GM19043 (cell line): ENCODE measurements around the gene NR2C2AP.
"Not testable (repeated sequence)": the region's sequence is repeated elsewhere in the genome, so short reads cannot be mapped to it uniquely, and the experiment has no call there.

Source experiments
- ATAC-seq: cut with Tn5 transposase; IDR thresholded peaks from one replicate; pipeline ENCODE4 v1.9.1; 2021; ENCODE audit warnings: low read depth; ENCODE audit not compliant: unreplicated experiment

Gene NR2C2AP

DNA sequence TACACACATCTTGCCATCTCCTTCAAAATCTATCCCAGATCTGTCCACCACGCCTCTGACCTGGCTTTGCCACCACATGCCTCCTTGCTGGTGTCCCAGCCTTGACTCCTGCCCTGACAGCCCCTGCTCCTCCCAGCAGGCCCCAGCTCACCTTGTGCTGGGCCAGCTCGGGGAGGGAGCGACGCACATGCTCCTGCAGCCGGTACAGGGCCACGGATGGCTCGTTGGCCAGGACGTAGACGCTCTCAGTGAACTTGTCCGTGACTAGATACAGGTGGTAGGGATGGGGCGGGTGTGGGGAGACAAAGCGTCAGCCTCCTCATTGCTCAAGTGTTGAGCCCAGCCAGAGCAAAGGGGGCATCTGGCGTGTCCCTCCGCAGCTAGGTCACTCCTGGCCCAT is 16.5 kb downstream of the NR2C2AP start:
- no peak for ATAC-seq

DNA sequence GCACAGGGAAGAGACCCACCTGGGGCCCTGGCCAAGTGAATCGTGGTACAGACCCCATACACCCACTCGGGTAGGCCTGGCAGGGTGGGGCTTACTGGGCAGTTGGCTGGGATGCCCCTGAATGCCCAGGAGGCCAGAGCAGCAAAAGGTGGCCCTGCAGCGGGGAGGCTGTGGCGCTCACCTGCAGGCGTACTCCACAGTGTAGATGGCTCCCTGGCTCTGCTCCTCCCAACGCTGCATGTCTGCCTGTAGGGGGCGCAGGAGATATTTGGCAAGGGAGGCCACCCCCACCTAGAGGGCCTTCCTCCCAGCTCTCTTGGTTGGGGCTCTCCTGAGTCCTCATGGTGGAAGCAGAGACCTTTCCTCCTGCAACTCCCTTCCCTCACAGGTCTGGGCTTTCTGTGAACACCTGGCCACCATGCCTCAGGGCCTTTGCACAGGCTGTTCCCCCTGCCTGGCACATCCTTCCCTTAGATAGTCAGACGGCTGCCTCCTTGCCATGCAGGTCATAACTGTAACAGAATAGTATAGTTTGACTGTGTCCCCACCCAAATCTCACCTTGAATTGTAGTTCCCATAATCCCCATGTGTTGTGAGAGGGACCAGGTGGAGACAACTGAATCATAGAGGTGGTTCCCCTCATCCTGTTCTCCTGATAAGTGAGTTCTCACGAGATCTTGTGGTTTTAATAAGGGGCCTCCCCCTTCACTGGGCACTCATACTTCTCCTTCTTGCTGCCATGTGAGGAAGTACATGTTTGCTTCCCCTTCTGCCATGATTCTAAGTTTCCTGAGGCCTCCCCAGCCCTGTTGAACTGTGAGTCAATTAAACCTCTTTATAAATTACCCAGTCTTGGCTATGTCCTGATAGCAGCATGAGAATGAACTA is 17.1 kb downstream of the NR2C2AP start:
- ATAC-seq = no peak

DNA sequence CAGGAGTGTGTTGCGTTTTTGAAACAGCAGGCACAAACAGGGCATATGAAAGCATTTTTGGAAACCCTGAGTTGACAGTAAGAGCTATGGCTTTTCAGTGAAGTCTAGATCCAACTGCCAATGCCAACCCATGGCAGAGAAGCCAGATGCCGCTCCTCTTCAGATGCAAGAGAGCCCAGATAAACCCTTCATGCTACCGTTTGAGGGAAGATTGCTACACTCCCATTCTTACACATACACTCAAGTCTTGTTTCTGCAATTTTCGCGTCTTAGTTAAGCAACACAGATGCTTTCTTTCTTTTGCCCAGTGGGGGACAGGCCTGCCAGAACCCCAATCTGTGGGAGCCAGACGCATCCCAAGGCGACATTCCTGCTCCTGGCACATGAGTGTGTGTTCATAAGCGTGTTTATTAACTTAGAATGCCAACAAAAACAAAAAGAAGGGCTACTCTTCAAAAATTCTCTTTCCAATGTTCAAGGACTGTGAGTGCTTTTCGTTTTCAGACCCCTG is 21.7 kb downstream of the NR2C2AP start:
- ATAC-seq = no peak

DNA sequence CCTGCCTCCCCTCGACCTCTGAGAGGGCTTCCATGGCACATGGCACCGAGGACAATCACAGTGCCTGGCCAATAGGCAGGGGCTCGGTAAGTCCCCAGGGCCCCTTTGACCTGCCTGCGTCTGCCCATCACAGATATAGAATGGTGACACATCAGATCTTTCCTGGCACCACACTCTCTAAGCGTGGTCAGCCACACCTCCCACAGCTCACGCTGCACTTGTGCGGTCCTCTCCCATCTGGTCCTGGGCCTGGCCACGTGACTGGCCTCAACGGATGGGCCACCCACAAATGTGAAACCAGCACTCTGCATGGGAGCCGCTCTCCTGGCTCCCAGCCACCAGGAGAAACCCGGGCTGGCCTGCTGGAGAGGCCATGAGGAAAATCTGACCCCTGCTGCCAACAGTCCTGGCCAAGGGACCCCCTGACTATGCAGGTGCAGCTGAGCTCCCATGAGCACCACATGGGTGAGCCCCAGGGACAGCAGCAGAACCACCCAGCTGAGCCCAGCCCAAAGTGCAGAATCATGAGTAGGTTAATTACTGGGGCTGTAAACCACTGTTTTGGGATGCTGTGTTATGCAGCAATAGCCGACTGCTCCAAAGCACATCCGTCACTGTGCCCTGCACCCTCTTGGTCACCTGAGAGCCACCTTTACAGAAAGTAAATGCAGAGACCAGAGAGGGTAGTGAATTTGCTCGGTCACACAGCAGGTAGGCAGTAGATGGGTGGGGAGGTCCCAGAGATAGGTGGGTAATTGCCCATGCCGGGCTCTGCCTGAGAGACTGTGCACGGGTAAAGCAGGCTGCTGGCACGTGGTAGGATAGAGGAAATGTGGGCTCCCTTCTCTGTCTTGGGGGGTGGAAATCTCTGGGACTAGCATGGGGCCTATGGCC is 23.4 kb downstream of the NR2C2AP start:
- ATAC-seq = no peak

DNA sequence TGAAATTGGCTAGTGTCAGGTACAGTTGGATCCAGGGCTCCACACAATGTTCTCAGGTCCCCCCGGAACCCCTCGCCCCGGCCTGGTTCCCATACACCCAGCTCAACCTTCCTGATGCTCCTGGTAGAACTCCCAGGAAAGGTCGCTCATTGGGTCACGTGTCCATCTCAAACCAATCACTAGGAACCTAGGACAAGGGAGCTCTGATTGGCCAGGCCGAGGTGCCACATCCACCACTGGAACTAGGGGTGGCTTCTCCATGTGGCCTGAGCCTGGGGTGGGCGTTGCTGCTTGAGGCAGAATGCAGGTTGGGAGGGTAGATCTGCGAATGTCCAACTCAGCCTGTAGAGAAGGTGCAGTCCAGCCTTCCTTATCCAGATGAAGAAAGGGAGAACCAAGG is 26.3 kb downstream of the NR2C2AP start:
- no peak for ATAC-seq

DNA sequence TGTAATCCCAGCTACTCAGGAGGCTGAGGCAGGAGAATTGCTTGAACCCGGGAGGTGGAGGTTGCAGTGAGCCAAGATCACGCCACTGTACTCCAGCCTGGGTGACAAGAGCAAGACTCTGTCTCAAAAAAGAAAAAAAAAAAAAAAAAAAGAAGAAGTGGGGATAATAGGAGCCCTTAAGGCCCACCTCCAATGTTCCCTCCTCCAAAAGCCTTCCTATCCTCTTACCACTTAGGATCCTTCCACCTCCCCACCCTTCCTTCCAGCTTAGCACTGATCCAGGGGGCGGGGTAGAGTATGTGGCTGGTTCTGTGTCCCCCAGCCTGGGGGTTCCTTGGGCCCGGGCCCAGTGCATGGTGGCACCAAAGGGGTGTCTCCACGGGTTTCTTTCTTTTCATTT is 30.0 kb downstream of the NR2C2AP start:
- ATAC-seq = not testable (repeated sequence)

DNA sequence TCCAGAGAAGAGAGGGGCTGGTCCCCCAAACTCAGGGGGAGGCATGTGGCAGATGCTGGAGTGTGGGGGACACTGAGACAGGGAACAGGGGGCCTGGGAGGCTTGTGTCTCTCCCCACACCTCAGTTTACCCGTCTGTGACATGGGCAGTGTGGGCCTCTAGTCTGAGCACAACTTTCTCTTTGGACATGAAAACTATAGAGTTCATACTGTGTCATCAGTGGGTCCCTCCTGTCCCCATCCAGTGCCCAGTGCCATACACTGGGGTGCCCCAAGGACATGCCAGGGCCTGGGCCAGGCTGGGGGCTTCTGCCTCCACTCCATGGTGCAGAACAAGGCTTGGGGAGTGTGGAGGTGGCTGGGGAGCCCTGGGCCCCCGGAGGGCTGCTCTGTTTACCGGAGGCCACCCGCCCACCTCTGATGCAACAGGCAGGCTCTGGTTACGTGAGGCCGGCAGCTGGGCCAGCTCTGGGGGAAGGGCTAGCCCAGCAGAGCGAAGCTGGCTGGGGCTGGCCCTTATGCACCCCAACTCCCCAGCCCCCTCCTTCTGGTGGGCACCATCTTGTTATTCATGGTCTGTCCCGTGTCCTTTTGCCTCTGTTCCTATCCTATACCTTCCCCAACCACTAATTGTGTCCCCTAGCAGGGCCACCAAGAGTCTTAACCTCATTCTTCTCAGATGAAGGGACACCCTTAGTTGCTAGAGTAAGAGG is 31.2 kb downstream of the NR2C2AP start:
- no peak for ATAC-seq

DNA sequence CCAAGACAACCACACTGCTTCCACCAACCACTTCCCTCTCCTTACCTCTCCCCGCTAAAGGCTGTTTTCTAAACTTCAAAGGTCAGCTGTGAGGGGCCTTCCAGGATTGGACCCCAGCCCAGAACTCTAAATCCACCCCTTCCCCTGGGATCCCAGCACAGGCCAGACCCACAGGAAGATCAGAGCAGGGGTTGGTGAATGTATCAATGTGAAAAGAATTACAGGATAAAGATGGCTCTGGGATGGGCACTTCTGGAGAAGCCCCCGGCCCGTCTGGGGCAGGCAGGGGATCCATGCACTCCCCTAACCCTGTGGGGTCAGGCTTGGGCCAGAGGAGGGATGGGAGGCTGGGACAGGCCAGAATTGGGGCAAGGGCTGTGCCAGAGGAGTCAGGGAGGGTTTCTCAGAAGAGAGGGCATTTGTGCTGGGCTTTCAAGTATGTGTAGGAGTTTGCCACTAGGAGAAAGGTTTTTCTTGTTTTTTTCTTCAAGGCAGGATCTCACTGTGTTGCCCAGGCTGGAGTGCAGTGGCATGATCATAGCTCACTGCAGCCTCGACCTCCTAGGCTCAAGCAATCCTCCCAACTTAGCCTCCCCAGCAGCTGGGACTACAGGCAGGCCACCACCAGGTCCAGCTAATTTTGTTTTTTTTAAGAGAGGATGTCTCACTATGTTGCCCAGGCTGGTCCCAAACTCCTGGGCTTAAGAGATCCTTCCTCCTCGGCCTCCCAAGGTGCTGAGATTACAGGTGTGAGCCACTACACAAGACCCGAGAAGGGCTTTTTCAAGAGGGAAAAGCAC is 32.1 kb downstream of the NR2C2AP start:
- no peak for ATAC-seq

DNA sequence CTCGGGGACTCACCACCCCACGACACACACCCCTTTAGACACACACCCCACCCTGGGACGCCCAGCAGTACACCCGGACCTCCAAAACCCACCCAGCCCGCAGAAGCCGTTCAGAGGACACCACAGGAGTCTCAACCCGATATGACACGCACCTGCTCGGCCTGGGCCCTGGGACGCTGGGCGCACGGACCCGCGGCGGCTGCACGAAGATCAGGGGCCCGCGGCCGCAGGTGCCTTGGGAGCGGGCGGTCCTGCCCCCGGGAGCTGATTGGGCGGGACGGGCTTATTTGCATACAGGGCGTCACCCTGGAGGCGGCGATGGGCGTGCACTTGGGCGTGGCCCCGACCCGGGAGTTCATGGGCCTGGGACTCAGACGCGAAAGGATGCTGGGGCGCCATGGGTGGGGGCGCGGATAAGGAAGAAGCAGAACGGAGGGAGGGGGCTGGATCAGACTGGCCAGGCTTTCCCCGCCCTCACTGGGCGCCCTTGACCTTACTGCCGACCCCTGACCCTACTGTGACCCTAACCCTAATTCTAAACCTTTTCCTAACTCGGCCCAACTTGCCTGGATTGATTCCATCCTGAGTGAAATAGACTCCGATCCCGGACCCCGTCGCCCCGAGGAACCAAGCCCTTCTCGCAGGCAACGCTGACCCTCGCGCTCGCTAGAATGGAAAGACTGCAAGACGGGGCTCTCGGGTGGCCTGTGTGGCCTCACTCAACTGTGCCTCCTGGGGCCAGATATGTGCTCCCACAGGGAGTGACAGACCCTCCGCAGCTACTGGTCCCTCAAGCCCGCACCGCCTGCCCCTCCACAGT is 33.0 kb downstream of the NR2C2AP start, which contains the start of gene MEF2B:
MEF2B (minus strand) TSS at position 211 of the 820 bp plus-strand sequence. CDS start 19,528 bp downstream, outside the sequence.
- peak; percentile 85 for ATAC-seq

DNA sequence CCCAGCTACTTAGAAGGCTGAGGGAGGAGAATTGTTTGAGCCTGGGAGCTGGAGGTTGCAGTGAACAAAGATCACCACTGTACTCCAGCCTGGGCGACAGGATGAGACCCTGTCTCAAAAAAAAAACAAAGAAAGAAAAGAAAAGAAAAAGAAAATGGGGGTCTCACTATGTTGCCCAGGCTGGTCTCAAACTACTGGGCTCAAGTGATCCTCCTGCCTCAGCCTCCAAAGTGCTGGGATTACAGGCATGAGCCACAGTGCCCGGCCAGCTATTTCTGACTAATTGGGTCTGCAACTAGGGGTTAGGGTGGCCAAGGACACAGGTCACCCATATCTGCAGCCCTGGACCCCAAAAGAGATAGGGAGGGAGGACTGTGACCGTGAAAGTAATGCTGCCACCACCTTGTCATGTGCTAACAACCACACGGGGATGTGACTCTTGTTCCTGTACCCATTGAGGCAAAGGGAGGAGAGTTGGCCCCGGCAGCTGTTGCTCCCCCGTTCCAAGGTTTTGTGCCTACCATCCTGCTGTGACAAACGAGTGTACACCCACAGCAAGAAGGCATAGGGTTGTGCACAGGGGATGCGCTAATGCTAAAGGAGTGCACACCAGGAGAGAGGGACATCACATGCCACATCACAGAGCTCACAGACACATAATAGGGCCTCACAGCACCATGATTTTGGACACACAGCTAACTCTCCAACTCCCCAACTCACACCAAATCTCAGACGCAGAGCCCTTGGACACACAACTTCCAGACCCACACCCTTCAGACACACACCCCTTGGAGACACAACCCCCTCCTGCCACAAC is 33.8 kb downstream of the NR2C2AP start:
- ATAC-seq = no peak

DNA sequence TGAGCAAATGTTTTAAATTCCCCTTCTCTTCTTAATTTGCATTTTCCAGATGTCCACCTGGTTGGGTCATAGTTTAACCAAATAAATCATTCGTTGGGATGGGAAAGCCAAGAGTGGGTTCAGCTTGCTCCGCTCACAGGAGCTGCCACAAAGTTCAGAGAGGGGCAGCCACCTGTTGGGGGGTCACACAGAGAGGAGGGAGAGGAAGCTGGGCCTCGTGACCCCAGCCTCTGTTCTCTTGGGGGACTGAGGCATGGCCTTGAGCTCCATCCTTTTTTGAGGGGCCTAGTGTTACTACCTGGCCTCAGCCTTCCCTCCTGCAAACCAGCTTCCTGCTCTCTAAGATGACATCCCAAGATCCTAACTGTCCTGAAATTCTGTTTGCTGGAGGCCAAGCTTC is 35.6 kb downstream of the NR2C2AP start:
- ATAC-seq = no peak

DNA sequence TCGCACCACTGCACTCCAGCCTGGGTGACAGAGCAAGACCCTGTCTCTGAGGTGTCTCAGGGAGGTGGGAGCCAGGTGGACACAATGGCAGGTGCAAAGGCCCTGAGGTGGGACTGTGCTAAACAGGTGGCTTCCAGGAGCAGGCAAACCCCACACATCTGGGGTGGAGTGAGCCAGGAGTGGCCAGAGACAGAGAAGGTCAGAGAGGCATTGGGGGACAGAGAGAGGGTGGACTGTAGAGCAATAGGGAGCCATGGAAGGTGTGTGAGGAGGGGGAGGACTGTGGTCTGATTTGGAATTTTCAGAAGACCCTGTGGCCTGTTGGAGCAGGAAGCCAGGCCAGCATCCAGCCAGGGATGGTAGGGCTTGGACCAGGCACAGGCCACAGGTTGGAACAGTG is 37.8 kb downstream of the NR2C2AP start:
- no peak for ATAC-seq

DNA sequence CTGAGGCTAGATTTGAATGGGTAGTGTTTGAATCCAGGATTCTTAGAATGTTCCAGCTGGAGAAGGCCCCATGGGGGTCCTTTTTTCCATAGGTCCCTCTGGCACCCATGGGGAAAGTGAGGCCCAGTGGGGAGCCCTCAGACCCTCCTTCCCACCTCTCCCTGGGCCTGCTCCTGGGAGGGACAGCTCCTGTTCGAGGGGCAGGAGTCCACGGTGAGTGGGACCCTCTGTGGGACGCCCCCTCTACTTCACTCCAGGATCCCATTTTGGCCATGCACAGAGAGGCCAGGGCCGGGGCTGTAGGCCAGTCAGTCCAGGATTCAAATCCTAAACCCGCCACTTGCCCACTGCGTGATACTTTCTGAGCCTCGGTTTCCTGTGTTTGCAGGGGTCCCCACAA is 40.7 kb downstream of the NR2C2AP start:
- no peak for ATAC-seq

DNA sequence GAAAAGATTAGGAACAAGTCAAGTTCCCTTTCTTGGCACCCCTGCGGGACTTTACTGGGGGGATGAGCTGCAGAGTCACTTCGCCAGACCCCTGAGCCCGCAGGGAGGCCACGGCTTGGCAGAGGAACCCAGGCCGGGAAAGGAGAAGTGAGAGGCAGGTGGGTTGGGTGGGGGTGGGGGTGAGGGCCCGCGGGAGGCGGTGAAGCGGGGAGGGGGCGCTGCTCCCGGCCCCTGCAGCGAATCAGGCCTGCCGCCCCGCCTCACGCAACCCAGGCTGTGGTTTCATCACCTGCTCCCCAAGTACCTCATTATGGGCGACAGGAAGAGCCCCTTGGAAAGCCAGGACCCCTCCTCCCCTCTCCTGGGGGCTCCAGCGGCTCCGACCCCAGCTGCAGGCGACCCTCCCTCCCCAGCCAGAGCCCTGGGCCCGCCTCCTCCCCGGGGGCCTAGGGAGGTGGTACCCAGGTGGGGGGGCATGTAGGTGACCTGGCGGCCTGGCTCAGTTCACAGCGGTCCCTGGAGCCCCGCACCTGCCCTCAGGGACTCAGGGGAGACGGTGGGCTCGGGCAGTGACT is 42.7 kb downstream of the NR2C2AP start:
- ATAC-seq = no peak

DNA sequence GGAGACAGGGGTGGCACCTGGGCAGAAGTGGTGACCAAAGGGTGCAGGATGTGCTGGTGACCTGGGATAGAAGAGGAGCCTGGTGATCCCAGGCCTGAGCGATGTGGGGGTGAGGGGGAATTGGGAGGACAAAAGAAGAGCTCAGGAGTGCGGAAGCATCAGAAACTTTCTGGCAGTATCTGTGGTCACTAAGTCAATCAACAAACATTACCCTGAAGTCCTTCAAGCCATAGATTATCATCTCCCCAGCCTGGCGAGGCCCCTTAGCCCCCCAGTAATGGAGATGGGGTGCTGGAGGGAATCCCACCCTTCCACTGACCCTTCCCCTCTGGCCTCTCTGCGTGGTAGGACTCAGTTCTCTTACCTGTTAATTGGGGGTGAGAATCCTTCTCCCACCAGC is 43.7 kb downstream of the NR2C2AP start:
- ATAC-seq = no peak

DNA sequence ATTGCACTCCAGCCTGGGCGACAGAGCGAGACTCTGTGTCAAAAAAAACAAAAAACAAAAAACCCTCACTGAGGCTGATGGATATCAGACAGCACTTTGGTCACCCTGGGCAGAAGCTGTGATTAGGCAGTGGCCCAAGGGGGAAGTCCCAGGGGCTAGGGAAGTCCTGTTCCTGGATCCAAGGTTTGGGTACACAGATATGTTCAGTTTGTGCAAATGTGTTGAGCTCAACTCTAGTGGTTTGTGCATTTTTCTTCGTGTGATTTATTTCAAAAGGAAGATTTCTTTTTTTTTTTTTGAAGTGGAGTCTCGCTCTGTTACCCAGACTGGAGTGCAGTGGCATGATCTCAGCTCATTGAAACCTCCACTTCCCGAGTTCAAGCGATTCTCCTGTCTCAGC is 45.4 kb downstream of the NR2C2AP start:
- no peak for ATAC-seq

DNA sequence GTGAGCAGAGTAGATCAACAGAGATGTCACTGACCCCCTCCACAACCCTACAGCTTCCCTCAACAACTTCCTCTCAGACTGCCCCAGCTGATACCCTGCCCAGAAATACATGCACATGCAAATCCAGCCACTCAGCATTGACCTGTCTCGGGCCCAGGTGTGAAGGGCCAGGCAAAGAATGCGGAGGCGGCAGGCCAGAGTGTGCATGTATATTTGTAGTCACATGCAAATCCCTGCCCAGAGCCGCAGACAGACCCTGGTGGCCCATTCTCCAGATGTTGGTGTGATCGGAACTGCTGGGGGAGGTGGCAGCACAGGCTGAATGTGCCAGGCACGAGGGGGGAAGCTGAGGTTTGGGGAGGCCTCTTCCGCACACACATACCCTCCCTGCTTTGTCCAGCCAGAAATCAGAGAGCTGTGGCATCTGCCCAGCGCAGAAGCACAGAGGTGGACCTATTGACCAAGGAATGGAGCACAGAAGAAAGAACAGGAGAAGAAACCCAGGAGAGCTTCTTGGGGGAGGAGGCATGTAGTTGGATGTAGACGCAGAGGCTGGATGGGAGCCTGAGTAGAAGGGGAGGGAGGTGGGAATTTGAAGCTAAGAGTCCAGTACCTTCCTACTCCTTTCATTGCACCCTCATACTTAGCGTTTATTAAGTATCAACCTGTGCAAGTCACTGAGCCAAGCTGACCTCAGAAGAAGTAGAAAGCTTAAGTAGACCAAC is 47.6 kb downstream of the NR2C2AP start:
- ATAC-seq = peak; percentile 60
